ENCODE measurements around the gene AIG1. TPM values are rescaled to one million over a fixed set of nuclear protein-coding genes. Genes with fewer than 3 reads are reported as not detected.

Gene AIG1
- total RNA-seq, 1 donor from 2014 or later, result 31.3 TPM

DNA sequence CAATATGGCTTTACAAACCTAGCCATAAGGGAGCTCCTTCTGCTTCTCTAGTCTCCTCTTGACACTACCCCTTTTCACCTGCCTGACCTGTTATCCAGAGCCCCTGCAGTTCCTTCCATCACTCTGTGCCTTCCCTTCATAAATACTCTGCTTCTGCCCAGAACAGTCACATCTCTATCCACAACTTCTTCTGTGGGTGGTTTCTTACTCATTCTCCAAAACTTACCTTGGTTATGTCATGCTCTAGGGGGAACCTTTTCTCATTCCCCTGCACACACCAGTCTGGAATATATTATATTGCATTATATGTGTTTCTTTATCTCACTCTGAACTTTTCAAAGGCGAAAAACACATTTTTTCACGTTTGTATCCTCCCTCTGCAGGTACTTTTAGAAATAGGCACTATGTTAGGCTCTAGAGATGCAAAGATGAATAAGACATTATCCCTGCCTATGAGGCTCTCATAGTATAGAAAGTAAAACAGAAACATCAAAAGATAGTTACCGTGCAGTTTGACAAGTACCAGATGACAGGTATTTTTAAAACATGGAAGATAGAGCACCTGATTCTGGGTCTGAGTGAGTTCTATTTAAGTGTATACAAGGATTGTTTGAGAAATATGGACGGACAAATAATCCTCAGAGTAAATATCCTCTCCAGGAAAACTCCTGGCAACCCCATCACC lies 51.5 kb downstream of the AIG1 start:
- DNase-seq (ENCODE audit: low spot score in 2 of 2, unreplicated experiment in 2 of 2), result no peak
- no peaks in the 10 kb centered on the region for H3K27me3 Mint-ChIP-seq (ENCODE audit: low read depth)
- H3K4me3 Mint-ChIP-seq, result no peak overlapping the region
- H3K9me3 Mint-ChIP-seq, result peaks cover 6% of the 10 kb centered on the region
- TF ChIP-seq, protein P1, sequence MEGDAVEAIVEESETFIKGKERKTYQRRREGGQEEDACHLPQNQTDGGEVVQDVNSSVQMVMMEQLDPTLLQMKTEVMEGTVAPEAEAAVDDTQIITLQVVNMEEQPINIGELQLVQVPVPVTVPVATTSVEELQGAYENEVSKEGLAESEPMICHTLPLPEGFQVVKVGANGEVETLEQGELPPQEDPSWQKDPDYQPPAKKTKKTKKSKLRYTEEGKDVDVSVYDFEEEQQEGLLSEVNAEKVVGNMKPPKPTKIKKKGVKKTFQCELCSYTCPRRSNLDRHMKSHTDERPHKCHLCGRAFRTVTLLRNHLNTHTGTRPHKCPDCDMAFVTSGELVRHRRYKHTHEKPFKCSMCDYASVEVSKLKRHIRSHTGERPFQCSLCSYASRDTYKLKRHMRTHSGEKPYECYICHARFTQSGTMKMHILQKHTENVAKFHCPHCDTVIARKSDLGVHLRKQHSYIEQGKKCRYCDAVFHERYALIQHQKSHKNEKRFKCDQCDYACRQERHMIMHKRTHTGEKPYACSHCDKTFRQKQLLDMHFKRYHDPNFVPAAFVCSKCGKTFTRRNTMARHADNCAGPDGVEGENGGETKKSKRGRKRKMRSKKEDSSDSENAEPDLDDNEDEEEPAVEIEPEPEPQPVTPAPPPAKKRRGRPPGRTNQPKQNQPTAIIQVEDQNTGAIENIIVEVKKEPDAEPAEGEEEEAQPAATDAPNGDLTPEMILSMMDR (IDR thresholded peaks at IDR 0.05; ENCODE audit: unreplicated experiment), result no peak
- H3K36me3 Mint-ChIP-seq, result peaks cover 4% of the 10 kb centered on the region
- no peak overlapping the region for H3K27ac Mint-ChIP-seq
- peaks cover 6% of the 10 kb centered on the region for H3K4me1 Mint-ChIP-seq

DNA sequence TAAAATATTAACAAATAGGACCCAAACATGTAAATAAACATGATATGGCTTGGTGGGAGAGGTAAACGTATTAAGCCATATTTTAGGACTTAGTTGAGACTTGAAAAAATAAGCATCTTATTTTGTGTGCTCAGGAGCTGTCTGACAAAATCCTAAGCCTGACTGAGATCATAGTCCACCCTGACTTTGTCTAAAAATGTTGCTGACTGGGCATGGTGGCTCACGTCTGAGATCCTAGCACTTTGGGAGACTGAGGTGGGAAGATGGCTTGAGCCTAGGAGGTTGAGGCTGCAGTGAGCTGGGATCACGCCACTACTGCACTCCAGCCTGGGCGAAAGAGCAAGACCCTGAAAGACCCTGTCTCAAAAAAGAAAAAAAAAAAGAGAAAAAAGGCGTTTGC lies 52.1 kb downstream of the AIG1 start:
- H3K4me3 Mint-ChIP-seq, result no peak overlapping the region
- TF ChIP-seq, protein P1 (IDR thresholded peaks at IDR 0.05; ENCODE audit: unreplicated experiment), result no peak

DNA sequence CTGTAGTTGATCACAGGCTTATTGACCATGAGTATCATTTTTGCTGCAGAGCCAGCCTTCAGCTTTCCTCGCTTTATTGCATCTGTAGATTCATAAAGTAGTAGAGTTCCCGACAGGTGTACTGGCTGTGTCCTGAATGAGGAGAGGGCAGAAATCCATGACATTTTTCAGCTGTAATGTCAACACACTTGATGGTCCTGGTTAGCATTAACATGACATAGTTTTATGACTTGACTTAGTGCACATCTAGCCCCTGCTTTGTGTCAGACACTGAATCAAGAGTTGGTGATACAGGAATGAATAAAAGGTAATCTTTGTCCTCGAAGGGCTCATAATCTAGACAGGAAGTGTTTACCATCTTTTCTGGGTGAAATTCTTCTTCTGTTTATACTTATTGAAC lies 55.0 kb downstream of the AIG1 start:
- DNase-seq (ENCODE audit: low spot score in 2 of 2, unreplicated experiment in 2 of 2), result no peak
- Mint-ChIP-seq H3K27me3 (ENCODE audit: low read depth) (no peaks in the 10 kb centered on the region), H3K36me3 (peaks cover 9% of the 10 kb centered on the region), H3K27ac (no peak overlapping the region), H3K4me3 (no peak overlapping the region), H3K9me3 (peaks cover 6% of the 10 kb centered on the region), H3K4me1 (no peaks in the 10 kb centered on the region)
- TF ChIP-seq, protein P1 (IDR thresholded peaks at IDR 0.05; ENCODE audit: unreplicated experiment), result no peak

More for the DNA sequence above, 52.1 kb downstream of the AIG1 start:
- peaks cover 2% of the 10 kb centered on the region for H3K4me1 Mint-ChIP-seq
- H3K27ac Mint-ChIP-seq, result no peak overlapping the region
- no peaks in the 10 kb centered on the region for H3K27me3 Mint-ChIP-seq (ENCODE audit: low read depth)
- H3K36me3 Mint-ChIP-seq, result peaks cover 4% of the 10 kb centered on the region
- no peak for DNase-seq (ENCODE audit: low spot score in 2 of 2, unreplicated experiment in 2 of 2)
- peaks cover 6% of the 10 kb centered on the region for H3K9me3 Mint-ChIP-seq

DNA sequence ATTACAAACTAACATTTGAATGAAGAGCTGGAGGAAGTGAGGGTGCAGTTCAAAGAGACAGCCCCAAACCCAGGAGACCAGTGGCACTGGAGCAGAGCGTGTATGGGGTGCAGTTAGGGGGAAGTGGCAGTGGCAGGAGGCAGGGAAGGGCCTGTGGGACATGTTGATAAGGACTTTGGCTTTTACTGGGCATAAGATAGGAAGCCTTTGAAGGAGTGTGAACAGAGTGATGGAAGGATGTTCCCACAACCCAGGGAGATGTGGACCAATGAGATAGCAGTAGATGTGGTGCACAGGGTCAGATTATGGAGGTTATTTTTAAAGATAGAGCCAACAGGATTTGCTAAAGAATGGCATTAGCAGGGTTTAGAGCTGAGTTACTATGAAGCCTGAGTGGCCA lies 56.4 kb downstream of the AIG1 start:
- Mint-ChIP-seq H3K4me1 (no peaks in the 10 kb centered on the region), H3K9me3 (peaks cover 12% of the 10 kb centered on the region), H3K27me3 (ENCODE audit: low read depth) (no peaks in the 10 kb centered on the region), H3K27ac (no peak overlapping the region), H3K36me3 (peaks cover 13% of the 10 kb centered on the region), H3K4me3 (no peak overlapping the region)
- DNase-seq (ENCODE audit: low spot score in 2 of 2, unreplicated experiment in 2 of 2), result no peak
- TF ChIP-seq, protein P1 (IDR thresholded peaks at IDR 0.05; ENCODE audit: unreplicated experiment), result no peak

DNA sequence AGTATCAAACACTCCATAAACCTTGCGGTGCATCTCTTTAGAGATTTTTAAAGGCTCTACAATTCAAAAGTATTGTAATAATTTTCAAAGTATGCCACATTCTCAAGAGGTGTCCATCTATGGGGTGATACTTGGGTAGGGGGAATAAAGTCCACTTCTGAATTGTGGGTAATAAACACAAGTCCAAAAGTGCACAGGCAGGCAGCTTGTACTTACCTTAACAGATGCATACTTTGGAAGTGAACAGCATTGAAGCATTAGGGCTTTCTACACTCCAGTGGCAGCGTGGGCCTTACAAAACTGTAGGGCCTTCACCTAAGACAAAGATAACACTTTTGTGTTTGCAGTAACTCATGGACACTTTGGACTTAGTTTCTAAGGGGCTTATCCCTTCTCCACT lies 58.6 kb downstream of the AIG1 start:
- no peak for DNase-seq (ENCODE audit: low spot score in 2 of 2, unreplicated experiment in 2 of 2)
- Mint-ChIP-seq H3K36me3 (peaks cover 13% of the 10 kb centered on the region), H3K27ac (no peak overlapping the region), H3K4me1 (no peaks in the 10 kb centered on the region), H3K27me3 (ENCODE audit: low read depth) (no peaks in the 10 kb centered on the region), H3K9me3 (peaks cover 12% of the 10 kb centered on the region), H3K4me3 (no peak overlapping the region)
- TF ChIP-seq, protein P1 (IDR thresholded peaks at IDR 0.05; ENCODE audit: unreplicated experiment), result no peak
